Measurements from ENCODE around the gene IRX5. TPM values are rescaled to one million over a fixed set of nuclear protein-coding genes. Genes with fewer than 3 reads are reported as not detected.

The IRX5 gene
- total RNA-seq (2013): 0.02 TPM
- polyA plus RNA-seq (under 1 TPM in 1 of 3 donors, not detected in 2; 0.15 TPM), polyA minus RNA-seq (0.32 and 0.42 TPM in 2 replicates), total RNA-seq (0.17 to 2.0 (median 0.55) reads per million in 11 experiments)

- no peaks in the 10 kb centered on the region for H3K36me3 ChIP-seq (replicated peaks in 1 of 2; ENCODE audit: control insufficient read depth in 1 of 2, insufficient read depth in 2 of 2, low read length in 2 of 2)
- H3K4me3 ChIP-seq (replicated peaks in 1 of 3; ENCODE audit: low read depth in 2 of 3, low read length in 3 of 3): peak within 1 kb of the TSS; percentile 40 to 74 (median 58)
- H3K27me3 ChIP-seq (ENCODE audit: control insufficient read depth in 2 of 2, insufficient read depth in 2 of 2, low read length in 2 of 2): peaks cover 59 to 84% of the 10 kb centered on the region in 2 donors
- peaks cover 39% of the 10 kb centered on the region for H3K4me1 Mint-ChIP-seq
- peak within 1 kb of the TSS; percentile 15 to 90 (median 62) for H3K27ac Mint-ChIP-seq
- H3K27ac ChIP-seq (ENCODE audit: low read depth in 1 of 2, low read length in 2 of 2): no peak within 1 kb of the TSS
- H3K27me3 Mint-ChIP-seq (ENCODE audit: low read depth in 3 of 3): peaks cover 76 to 89% (median 82%) of the 10 kb centered on the region in 3 donors
- WGBS (ENCODE audit: insufficient coverage): under 1% methylated on average over 47 of the region's 71 CpGs
- H3K9ac ChIP-seq (ENCODE audit: insufficient read depth, low read length, poor library complexity, severe bottlenecking): peak within 1 kb of the TSS; percentile 41
- peak; percentile 49 to 56 (median 52) for DNase-seq
- H3K4me1 ChIP-seq (ENCODE audit: control insufficient read depth in 1 of 2, insufficient read depth in 2 of 2, low read length in 2 of 2): peaks cover 32 to 42% of the 10 kb centered on the region in 2 donors
- H3K79me2 ChIP-seq (ENCODE audit: insufficient read depth, low read length): no peaks in the 10 kb centered on the region
- TF ChIP-seq CTCF (IDR thresholded peaks at IDR 0.05): no peak
- H2AFZ ChIP-seq (ENCODE audit: insufficient read depth, low read depth, low read length, poor library complexity, severe bottlenecking): peak within 1 kb of the TSS; percentile 76
- H3K9me3 Mint-ChIP-seq: peaks cover 6 to 44% (median 34%) of the 10 kb centered on the region in 7 donors
- H3K4me3 Mint-ChIP-seq: peak within 1 kb of the TSS; percentile 86 to 98
- no peaks in the 10 kb centered on the region for H4K20me1 ChIP-seq (ENCODE audit: insufficient read depth, low read length)
- H3K9me3 ChIP-seq (replicated peaks in 1 of 2; ENCODE audit: control insufficient read depth in 1 of 2, insufficient read depth in 1 of 2, low read length in 2 of 2): peaks cover 20 to 32% of the 10 kb centered on the region in 2 donors
- intact Hi-C loops (cut with micrococcal nuclease): loop anchor here in 1 of 2 donors (10.0 kb wide), 1 partner anchor 1225 kb away; the partner anchor contains the start of genes FTO and RPGRIP1L
- peaks cover 27 to 30% of the 10 kb centered on the region in 2 donors for H3K36me3 Mint-ChIP-seq
- peak within 1 kb of the TSS; percentile 90 for H3K4me2 ChIP-seq (replicated peaks; ENCODE audit: extremely low read depth, low read length, poor library complexity, severe bottlenecking)
Observed at GRCh38 chr16:54930005-54930868, at the start of gene IRX5. TSS of gene IRX5 (plus strand) at chr16:54930865. CDS start at chr16:54931199, 334 bp downstream.

GRCh38 chr16:54882556-54882955 is 48.1 kb upstream of the IRX5 start:
- Histone ChIP-seq H3K79me2 (ENCODE audit: insufficient read depth, low read length) (no peaks in the 10 kb centered on the region), H3K4me2 (replicated peaks; ENCODE audit: extremely low read depth, low read length, poor library complexity, severe bottlenecking) (no peak overlapping the region), H3K9ac (ENCODE audit: insufficient read depth, low read length, poor library complexity, severe bottlenecking) (no peak overlapping the region), H3K4me1 (ENCODE audit: control insufficient read depth in 1 of 2, insufficient read depth in 2 of 2, low read length in 2 of 2) (no peaks in the 10 kb centered on the region), H3K27me3 (ENCODE audit: control insufficient read depth in 2 of 2, insufficient read depth in 2 of 2, low read length in 2 of 2) (no peaks in the 10 kb centered on the region), H2AFZ (ENCODE audit: insufficient read depth, low read depth, low read length, poor library complexity, severe bottlenecking) (no peak overlapping the region), H3K4me3 (replicated peaks in 1 of 3; ENCODE audit: low read depth in 2 of 3, low read length in 3 of 3) (no peak overlapping the region), H3K36me3 (replicated peaks in 1 of 2; ENCODE audit: control insufficient read depth in 1 of 2, insufficient read depth in 2 of 2, low read length in 2 of 2) (no peaks in the 10 kb centered on the region), H3K27ac (ENCODE audit: low read depth in 1 of 2, low read length in 2 of 2) (no peak overlapping the region), H3K9me3 (replicated peaks in 1 of 2; ENCODE audit: control insufficient read depth in 1 of 2, insufficient read depth in 1 of 2, low read length in 2 of 2) (peaks cover 0 to 6% of the 10 kb centered on the region in 2 donors), H4K20me1 (ENCODE audit: insufficient read depth, low read length) (no peaks in the 10 kb centered on the region)
- Mint-ChIP-seq H3K9me3 (peaks cover 5 to 18% (median 9%) of the 10 kb centered on the region in 7 donors), H3K4me1 (no peaks in the 10 kb centered on the region), H3K36me3 (no peaks in the 10 kb centered on the region), H3K27ac (peak overlapping the region in 1 of 7 donors; percentile 21), H3K27me3 (ENCODE audit: low read depth in 3 of 3) (peaks cover 0 to 10% (median 8%) of the 10 kb centered on the region in 3 donors), H3K4me3 (no peak overlapping the region)
- no peak for DNase-seq
- no peak for TF ChIP-seq CTCF (IDR thresholded peaks at IDR 0.05)
- 83% methylated on average over 1 of the region's 2 CpGs for WGBS (ENCODE audit: insufficient coverage)
- intact Hi-C loops (cut with micrococcal nuclease): no loop called here
